K562 (cell line): ENCODE results near the gene TUBE1. TPM values are rescaled to one million over a fixed set of nuclear protein-coding genes. Genes with fewer than 3 reads are reported as not detected.
A peak's percentile ranks its signal among the peaks of the same experiment; 100 is the strongest.

ENCODE experiments used
- BCL6 ChIP-seq: fragments of 250-450 bp; sonication (Bioruptor Pico); IDR thresholded peaks from 2 replicates; pipeline ENCODE4 v1.4.0; 2020
- ETV1 ChIP-seq: fragments of 450-650 bp; conservative IDR thresholded peaks from 2 replicates; pipeline ENCODE4 v1.6.1; 2016; ENCODE audit warnings: missing genetic modification characterization, control low read depth, low read depth, missing compliant biosample characterization
- MAFG ChIP-seq: fragments of 450-650 bp; conservative IDR thresholded peaks from 2 replicates; pipeline ENCODE4 v1.6.1; 2016; ENCODE audit warnings: missing genetic modification characterization, missing compliant biosample characterization
- MAFK ChIP-seq: IDR thresholded peaks from 2 replicates; pipeline ENCODE4 v1.6.1; 2011; ENCODE audit warnings: low read length, improper control_type of control experiment
- NFXL1 ChIP-seq: fragments of 450-650 bp; formaldehyde crosslinking; IDR thresholded peaks from 2 replicates; pipeline ENCODE4 v1.4.0; 2021; ENCODE audit warnings: mild to moderate bottlenecking
- ZNF696 ChIP-seq: fragments of 250-450 bp; sonication (Bioruptor Pico); conservative IDR thresholded peaks from 2 replicates; pipeline ENCODE4 v1.4.0; 2020; ENCODE audit warnings: mild to moderate bottlenecking, moderate library complexity
- polyA plus RNA-seq, 8 experiments: library from polyadenylated mRNA; depleted of rRNA in 4 of 8; stranded (reverse) in 5 of 8; unstranded in 3 of 8; fragments of >200 nt; fragmentation: Nextera tagmentation in 2 of 8; fragmentation: Illumina TruSeq in 1 of 8; extraction: Ambion mirVana in 2 of 8; extraction: Trizol in 1 of 8; gene quantifications; 2 replicates each; pipeline versions ENCODE4 v1.2.1 to v1.2.3, GENCODE V29; 2011 to 2014; ENCODE audit warnings: inconsistent platforms in 1 of 8, missing spikeins in 1 of 8
- total RNA-seq, 7 experiments: library from RNA; depleted of rRNA in 6 of 7; stranded (reverse); fragments of >200 nt in 6 of 7; fragmentation: Illumina TruSeq in 2 of 7; extraction: Trizol in 2 of 7; gene quantifications; 2 replicates each; pipeline versions ENCODE4 v1.2.1 to v1.2.3, GENCODE V29; 2011 to 2021; ENCODE audit warnings: low replicate concordance in 1 of 7
- TF ChIP-seq, protein P1 (sequence below): fragments of 250-450 bp; sonication (Bioruptor Pico); IDR thresholded peaks from 2 replicates; pipeline ENCODE4 v1.5.0; 2021
- TF ChIP-seq, protein P2 (sequence below): fragments of 250-450 bp; sonication (Bioruptor Pico); IDR thresholded peaks from 2 replicates; pipeline ENCODE4 v1.4.0; 2020; ENCODE audit warnings: mild to moderate bottlenecking, moderate library complexity, borderline replicate concordance
- TF ChIP-seq, protein P3 (sequence below), 2 experiments: IDR thresholded peaks in 1 of 2; conservative IDR thresholded peaks in 1 of 2; 2 replicates each; pipeline ENCODE4 v1.6.1; 2016; ENCODE audit warnings: low read depth in 2 of 2, mild to moderate bottlenecking in 1 of 2, missing compliant biosample characterization in 1 of 2, missing genetic modification characterization in 1 of 2, moderate library complexity in 1 of 2

TUBE1 gene
- total and polyA plus RNA-seq, 9 of the 15 experiments (the other 6 are each of a cell fraction or from before 2014, with no cell fraction given), result 18.9 to 58.4 (median 30.8) TPM

DNA sequence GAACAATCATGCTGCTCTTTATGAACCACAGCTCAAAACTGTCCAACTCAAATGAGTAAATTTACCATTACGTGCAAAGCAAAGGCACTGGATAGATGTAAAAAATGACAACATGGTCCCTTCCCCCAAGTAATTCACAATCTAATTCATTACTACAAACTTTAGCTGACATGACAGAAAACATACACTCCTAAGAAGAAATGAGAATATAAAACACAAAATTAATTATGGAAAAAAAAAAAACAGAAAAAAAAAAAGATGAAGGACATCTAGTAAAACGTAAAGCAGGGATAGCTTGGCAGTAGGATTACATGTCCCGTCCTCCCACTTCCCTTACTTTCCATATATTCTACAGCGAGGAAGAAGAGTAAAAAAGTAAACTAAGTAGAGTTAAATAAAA is 5.7 kb downstream of the TUBE1 start (continued):
- TF ChIP-seq NFXL1 (CRISPR knock-in tag) (no peak), MAFG (tag) (peak; percentile 68; the same call in 1 of the 2 replicates), BCL6 (CRISPR knock-in tag) (no peak), ETV1 (tag) (no peak), ZNF696 (CRISPR knock-in tag) (no peak), MAFK (peak; percentile 56; the same call in 1 of the 2 replicates)
- TF ChIP-seq, protein P1, sequence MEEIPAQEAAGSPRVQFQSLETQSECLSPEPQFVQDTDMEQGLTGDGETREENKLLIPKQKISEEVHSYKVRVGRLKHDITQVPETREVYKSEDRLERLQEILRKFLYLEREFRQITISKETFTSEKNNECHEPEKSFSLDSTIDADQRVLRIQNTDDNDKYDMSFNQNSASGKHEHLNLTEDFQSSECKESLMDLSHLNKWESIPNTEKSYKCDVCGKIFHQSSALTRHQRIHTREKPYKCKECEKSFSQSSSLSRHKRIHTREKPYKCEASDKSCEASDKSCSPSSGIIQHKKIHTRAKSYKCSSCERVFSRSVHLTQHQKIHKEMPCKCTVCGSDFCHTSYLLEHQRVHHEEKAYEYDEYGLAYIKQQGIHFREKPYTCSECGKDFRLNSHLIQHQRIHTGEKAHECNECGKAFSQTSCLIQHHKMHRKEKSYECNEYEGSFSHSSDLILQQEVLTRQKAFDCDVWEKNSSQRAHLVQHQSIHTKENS, result no peak
- TF ChIP-seq, protein P2, sequence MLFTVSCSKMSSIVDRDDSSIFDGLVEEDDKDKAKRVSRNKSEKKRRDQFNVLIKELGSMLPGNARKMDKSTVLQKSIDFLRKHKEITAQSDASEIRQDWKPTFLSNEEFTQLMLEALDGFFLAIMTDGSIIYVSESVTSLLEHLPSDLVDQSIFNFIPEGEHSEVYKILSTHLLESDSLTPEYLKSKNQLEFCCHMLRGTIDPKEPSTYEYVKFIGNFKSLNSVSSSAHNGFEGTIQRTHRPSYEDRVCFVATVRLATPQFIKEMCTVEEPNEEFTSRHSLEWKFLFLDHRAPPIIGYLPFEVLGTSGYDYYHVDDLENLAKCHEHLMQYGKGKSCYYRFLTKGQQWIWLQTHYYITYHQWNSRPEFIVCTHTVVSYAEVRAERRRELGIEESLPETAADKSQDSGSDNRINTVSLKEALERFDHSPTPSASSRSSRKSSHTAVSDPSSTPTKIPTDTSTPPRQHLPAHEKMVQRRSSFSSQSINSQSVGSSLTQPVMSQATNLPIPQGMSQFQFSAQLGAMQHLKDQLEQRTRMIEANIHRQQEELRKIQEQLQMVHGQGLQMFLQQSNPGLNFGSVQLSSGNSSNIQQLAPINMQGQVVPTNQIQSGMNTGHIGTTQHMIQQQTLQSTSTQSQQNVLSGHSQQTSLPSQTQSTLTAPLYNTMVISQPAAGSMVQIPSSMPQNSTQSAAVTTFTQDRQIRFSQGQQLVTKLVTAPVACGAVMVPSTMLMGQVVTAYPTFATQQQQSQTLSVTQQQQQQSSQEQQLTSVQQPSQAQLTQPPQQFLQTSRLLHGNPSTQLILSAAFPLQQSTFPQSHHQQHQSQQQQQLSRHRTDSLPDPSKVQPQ, result no peak
- TF ChIP-seq, protein P3, sequence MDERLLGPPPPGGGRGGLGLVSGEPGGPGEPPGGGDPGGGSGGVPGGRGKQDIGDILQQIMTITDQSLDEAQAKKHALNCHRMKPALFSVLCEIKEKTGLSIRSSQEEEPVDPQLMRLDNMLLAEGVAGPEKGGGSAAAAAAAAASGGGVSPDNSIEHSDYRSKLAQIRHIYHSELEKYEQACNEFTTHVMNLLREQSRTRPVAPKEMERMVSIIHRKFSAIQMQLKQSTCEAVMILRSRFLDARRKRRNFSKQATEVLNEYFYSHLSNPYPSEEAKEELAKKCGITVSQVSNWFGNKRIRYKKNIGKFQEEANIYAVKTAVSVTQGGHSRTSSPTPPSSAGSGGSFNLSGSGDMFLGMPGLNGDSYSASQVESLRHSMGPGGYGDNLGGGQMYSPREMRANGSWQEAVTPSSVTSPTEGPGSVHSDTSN (CRISPR knock-in tag; IDR thresholded peaks at IDR 0.05; ENCODE audit: low read depth), result no peak
- TF ChIP-seq, protein P3 (tag; conservative IDR thresholded peaks at IDR 0.05; ENCODE audit: low read depth), result no peak
